Measurements from ENCODE around the gene JARID2. TPM values are rescaled to one million over a fixed set of nuclear protein-coding genes. Genes with fewer than 3 reads are reported as not detected.

JARID2 gene
- total RNA-seq, 1 donor from 2014 or later = 38.9 TPM

DNA sequence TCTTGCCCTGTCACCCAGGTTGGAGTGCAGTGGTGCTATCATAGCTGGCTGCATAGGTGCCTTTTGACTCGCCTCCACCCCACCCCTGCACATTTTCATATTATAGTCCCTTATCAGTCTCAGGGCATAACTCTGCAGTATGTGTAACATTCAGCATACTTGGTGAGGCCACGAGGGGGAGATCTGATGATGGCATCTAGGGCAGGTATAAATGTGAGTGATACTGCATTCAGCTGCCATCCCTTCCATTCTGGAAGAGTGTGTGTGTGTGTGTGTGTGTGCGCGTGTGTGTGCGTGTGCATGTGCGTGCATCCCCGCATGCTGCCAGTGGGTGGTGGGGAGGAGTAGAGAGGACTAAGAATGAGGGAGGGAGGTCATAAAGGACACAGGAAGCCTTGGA, 81.4 kb downstream of the JARID2 start:
- H3K4me3 Mint-ChIP-seq = peak overlapping the region; percentile 30

DNA sequence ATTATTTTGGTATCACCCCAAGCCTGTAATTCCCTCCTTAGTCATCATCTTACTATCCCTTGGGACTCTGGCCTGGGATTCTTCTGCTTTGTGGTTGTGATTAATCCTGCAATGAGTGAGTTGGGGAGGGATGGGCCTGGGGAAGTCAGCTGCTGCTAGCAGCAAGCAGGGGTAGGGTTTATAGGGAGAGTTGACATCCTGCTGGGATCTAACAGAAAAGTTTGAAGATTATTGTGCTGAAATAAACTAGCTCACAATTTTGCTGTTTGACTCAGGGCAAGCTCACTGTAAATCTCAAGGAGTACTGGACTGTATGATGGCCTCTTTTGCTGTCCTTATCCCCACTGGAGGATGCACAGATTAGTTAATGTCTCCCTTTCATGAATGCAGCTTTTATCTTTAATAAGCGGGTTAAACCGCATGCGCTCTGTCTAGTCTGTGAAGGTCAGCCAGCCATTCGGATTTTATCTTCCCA, 83.4 kb downstream of the JARID2 start:
- Histone ChIP-seq H3K9ac (no peak overlapping the region), H3K36me3 (no peaks in the 10 kb centered on the region), H4K20me1 (ENCODE audit: low read depth) (peaks cover 85% of the 10 kb centered on the region), H3F3A (ENCODE audit: low read depth) (peaks cover 25% of the 10 kb centered on the region), H3K4me1 (peaks cover 49% of the 10 kb centered on the region), H3K9me3 (ENCODE audit: low read depth) (no peaks in the 10 kb centered on the region), H2AFZ (replicated peaks) (no peak overlapping the region), H3K4me2 (peak overlapping the region; percentile 57), H3K4me3 (no peak overlapping the region), H3K27ac (peak overlapping the region; percentile 42), H3K79me2 (ENCODE audit: low read depth) (peaks cover 100% of the 10 kb centered on the region), H3K27me3 (no peaks in the 10 kb centered on the region)
- Mint-ChIP-seq H3K4me3 (peak overlapping the region; percentile 72), H3K4me1 (peaks cover 72% of the 10 kb centered on the region), H3K36me3 (peaks cover 5% of the 10 kb centered on the region), H3K27me3 (ENCODE audit: insufficient read depth, low read depth) (no peaks in the 10 kb centered on the region), H3K9me3 (no peaks in the 10 kb centered on the region), H3K27ac (no peak overlapping the region)
- DNase-seq (ENCODE audit: low spot score) = peak; percentile 62
- no peak for TF ChIP-seq CTCF (IDR thresholded peaks at IDR 0.05)

More for the DNA sequence above, 81.4 kb downstream of the JARID2 start:
- Histone ChIP-seq H3K79me2 (ENCODE audit: low read depth) (peaks cover 100% of the 10 kb centered on the region), H4K20me1 (ENCODE audit: low read depth) (peaks cover 86% of the 10 kb centered on the region), H3K36me3 (no peaks in the 10 kb centered on the region), H3K4me2 (no peak overlapping the region), H3K4me3 (no peak overlapping the region), H3F3A (ENCODE audit: low read depth) (peaks cover 28% of the 10 kb centered on the region), H3K27ac (no peak overlapping the region), H3K9me3 (ENCODE audit: low read depth) (no peaks in the 10 kb centered on the region), H3K9ac (no peak overlapping the region), H3K4me1 (peaks cover 57% of the 10 kb centered on the region), H2AFZ (replicated peaks) (no peak overlapping the region), H3K27me3 (no peaks in the 10 kb centered on the region)
- Mint-ChIP-seq H3K4me1 (peaks cover 72% of the 10 kb centered on the region), H3K27me3 (ENCODE audit: insufficient read depth, low read depth) (no peaks in the 10 kb centered on the region), H3K27ac (no peak overlapping the region), H3K9me3 (peaks cover 2% of the 10 kb centered on the region), H3K36me3 (peaks cover 4% of the 10 kb centered on the region)
- TF ChIP-seq CTCF (IDR thresholded peaks at IDR 0.05) = no peak
- no peak for TF ChIP-seq EZH2 (IDR thresholded peaks at IDR 0.05)
- TF ChIP-seq EZH2phosphoT487 (IDR thresholded peaks at IDR 0.05) = no peak
- DNase-seq (ENCODE audit: low spot score) = peak; percentile 22

- TF ChIP-seq CTCF (IDR thresholded peaks at IDR 0.05) = no peak
- TF ChIP-seq EZH2 (IDR thresholded peaks at IDR 0.05) = no peak
- TF ChIP-seq EZH2phosphoT487 (IDR thresholded peaks at IDR 0.05) = no peak
- peaks cover 72% of the 10 kb centered on the region for H3K4me1 Mint-ChIP-seq
- DNase-seq (ENCODE audit: low spot score) = no peak
- Histone ChIP-seq H3K27me3 (no peaks in the 10 kb centered on the region), H3K4me1 (peaks cover 49% of the 10 kb centered on the region), H3K79me2 (ENCODE audit: low read depth) (peaks cover 100% of the 10 kb centered on the region), H4K20me1 (ENCODE audit: low read depth) (peaks cover 90% of the 10 kb centered on the region), H3K36me3 (no peaks in the 10 kb centered on the region), H3K4me3 (no peak overlapping the region), H3K27ac (no peak overlapping the region), H3K9ac (no peak overlapping the region), H3K9me3 (ENCODE audit: low read depth) (no peaks in the 10 kb centered on the region), H3F3A (ENCODE audit: low read depth) (peaks cover 25% of the 10 kb centered on the region), H2AFZ (replicated peaks) (no peak overlapping the region), H3K4me2 (peak overlapping the region; percentile 57)
- H3K9me3 Mint-ChIP-seq = no peaks in the 10 kb centered on the region
- H3K27me3 Mint-ChIP-seq (ENCODE audit: insufficient read depth, low read depth) = no peaks in the 10 kb centered on the region
- H3K4me3 Mint-ChIP-seq = no peak overlapping the region
- no peak overlapping the region for H3K27ac Mint-ChIP-seq
- H3K36me3 Mint-ChIP-seq = peaks cover 5% of the 10 kb centered on the region
These were observed 84.5 kb downstream of the JARID2 start for GRCh38 chr6:15330174-15330944.
